ENCODE data around the gene KRI1.

GRCh38 chr19:10517361-10517759 is 48.5 kb downstream of the KRI1 start, which contains the start of gene S1PR5:
- no peak for TF ChIP-seq POLR2A (IDR thresholded peaks at IDR 0.05)
- TF ChIP-seq CTCF (IDR thresholded peaks at IDR 0.05) = no peak

Data from ovary (tissue), 3 donors.